HCT116 (cell line): ENCODE measurements around the gene CEBPB.

Experiments
- POLR2A ChIP-seq: IDR thresholded peaks from 2 replicates; pipeline ENCODE4 v1.7.0; 2011; ENCODE audit warnings: borderline replicate concordance; ENCODE audit not compliant: insufficient read depth, insufficient read length; ENCODE audit errors: extremely low read depth
- TF ChIP-seq, protein P1 (sequence below), 3 experiments: fragments of 200-600 bp in 1 of 3; sonication (generic) in 1 of 3; IDR thresholded peaks in 2 of 3; conservative IDR thresholded peaks in 1 of 3; 2 replicates each; pipeline ENCODE4 v1.5.1; 2012 to 2017; ENCODE audit warnings: low read depth in 2 of 3, low read length in 2 of 3, antibody characterized with exemption in 1 of 3, borderline replicate concordance in 1 of 3, control low read depth in 1 of 3, mild to moderate bottlenecking in 1 of 3, mixed read lengths in 1 of 3, mixed run types in 1 of 3, moderate library complexity in 1 of 3; ENCODE audit not compliant: insufficient read depth in 1 of 3

DNA sequence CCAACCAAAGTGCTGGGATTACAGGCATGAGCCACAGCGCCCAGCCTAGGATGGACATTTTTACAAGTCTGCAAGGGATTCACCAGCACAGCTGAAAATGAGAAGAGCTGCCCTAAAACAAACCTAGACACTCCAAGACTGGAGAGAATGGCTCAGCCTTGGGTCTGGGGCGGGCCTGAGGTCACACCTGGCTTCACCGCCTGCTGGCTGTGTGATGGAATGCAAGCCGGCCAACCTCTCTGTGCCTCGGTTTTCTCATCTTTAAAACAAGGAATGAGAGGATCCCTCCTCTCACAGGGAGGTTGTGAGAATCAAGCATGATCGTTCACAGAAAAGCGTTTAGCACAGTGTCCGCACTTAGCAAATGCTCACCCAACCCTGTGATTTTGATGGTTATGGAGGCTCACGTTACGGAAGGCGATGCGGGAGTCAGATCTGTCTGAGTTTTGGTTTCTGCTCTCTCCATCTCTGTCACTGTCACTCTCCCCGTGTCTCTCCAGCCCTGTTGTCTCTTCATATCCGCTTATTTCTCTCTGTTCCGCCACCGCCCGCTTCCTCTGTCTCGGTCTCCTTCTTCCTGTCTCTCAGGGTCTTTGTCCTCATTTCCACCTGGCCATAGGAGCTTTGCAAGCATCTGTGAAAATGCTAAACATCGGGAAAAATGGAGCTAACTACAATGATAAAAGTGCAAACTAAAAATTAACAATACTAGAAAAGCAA, 47.6 kb downstream of the CEBPB start:
- TF ChIP-seq, protein P1, sequence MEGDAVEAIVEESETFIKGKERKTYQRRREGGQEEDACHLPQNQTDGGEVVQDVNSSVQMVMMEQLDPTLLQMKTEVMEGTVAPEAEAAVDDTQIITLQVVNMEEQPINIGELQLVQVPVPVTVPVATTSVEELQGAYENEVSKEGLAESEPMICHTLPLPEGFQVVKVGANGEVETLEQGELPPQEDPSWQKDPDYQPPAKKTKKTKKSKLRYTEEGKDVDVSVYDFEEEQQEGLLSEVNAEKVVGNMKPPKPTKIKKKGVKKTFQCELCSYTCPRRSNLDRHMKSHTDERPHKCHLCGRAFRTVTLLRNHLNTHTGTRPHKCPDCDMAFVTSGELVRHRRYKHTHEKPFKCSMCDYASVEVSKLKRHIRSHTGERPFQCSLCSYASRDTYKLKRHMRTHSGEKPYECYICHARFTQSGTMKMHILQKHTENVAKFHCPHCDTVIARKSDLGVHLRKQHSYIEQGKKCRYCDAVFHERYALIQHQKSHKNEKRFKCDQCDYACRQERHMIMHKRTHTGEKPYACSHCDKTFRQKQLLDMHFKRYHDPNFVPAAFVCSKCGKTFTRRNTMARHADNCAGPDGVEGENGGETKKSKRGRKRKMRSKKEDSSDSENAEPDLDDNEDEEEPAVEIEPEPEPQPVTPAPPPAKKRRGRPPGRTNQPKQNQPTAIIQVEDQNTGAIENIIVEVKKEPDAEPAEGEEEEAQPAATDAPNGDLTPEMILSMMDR (IDR thresholded peaks at IDR 0.05 in 2 of 3, conservative IDR thresholded peaks at IDR 0.05 in 1 of 3; ENCODE audit: borderline replicate concordance in 1 of 3, insufficient read depth in 1 of 3, low read depth in 2 of 3, low read length in 2 of 3): no peak
- no peak for TF ChIP-seq POLR2A
